ENCODE results near the gene KIAA1217.

KIAA1217 gene

DNA sequence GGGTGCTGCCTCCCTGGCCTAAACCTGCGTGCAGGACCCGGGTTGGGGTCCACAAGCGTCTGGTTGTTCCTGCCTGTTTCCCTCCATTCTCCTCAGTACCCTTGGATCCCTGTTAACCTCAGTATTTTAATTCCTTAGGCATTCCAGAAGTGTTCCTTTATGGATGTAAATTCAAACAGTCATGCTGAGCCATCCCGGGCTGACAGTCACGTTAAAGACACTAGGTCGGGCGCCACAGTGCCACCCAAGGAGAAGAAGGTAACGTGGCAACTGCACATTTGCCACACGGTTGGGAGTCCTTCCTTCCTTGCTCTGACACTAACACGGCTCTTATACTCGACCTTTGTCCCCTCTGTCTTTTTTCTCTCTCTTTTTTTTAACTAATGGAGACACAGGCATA is 327.7 kb downstream of the KIAA1217 start:
- Histone ChIP-seq H3K4me1 (ENCODE audit: insufficient read depth, low read length, poor library complexity, severe bottlenecking) (no peaks in the 10 kb centered on the region), H4K20me1 (ENCODE audit: insufficient read depth, low read length, poor library complexity, severe bottlenecking) (no peaks in the 10 kb centered on the region), H3K36me3 (ENCODE audit: insufficient read depth, low read length) (peaks cover 13% of the 10 kb centered on the region; the same call in 1 of the 2 replicates), H2AFZ (ENCODE audit: low read length) (no peak overlapping the region), H3K9me3 (ENCODE audit: insufficient read depth, low read depth, low read length) (no peaks in the 10 kb centered on the region), H3K4me2 (ENCODE audit: low read depth, low read length, poor library complexity, severe bottlenecking) (no peak overlapping the region), H3K79me2 (ENCODE audit: insufficient read depth, low read length) (no peaks in the 10 kb centered on the region), H3F3A (ENCODE audit: low read depth) (no peaks in the 10 kb centered on the region), H3K9ac (ENCODE audit: low read depth, low read length, poor library complexity, severe bottlenecking) (no peak overlapping the region), H3K9me2 (replicated peaks; ENCODE audit: low read depth, low read length) (no peaks in the 10 kb centered on the region), H3K27me3 (ENCODE audit: insufficient read depth, low read length, poor library complexity, severe bottlenecking) (no peaks in the 10 kb centered on the region), H3K4me3 (ENCODE audit: low read length, poor library complexity, severe bottlenecking) (no peak overlapping the region)
- TF ChIP-seq, protein P1, sequence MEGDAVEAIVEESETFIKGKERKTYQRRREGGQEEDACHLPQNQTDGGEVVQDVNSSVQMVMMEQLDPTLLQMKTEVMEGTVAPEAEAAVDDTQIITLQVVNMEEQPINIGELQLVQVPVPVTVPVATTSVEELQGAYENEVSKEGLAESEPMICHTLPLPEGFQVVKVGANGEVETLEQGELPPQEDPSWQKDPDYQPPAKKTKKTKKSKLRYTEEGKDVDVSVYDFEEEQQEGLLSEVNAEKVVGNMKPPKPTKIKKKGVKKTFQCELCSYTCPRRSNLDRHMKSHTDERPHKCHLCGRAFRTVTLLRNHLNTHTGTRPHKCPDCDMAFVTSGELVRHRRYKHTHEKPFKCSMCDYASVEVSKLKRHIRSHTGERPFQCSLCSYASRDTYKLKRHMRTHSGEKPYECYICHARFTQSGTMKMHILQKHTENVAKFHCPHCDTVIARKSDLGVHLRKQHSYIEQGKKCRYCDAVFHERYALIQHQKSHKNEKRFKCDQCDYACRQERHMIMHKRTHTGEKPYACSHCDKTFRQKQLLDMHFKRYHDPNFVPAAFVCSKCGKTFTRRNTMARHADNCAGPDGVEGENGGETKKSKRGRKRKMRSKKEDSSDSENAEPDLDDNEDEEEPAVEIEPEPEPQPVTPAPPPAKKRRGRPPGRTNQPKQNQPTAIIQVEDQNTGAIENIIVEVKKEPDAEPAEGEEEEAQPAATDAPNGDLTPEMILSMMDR (conservative IDR thresholded peaks at IDR 0.05; ENCODE audit: low read length): no peak
- no peak for TF ChIP-seq EZH2phosphoT487 (IDR thresholded peaks at IDR 0.05; ENCODE audit: borderline replicate concordance)

DNA sequence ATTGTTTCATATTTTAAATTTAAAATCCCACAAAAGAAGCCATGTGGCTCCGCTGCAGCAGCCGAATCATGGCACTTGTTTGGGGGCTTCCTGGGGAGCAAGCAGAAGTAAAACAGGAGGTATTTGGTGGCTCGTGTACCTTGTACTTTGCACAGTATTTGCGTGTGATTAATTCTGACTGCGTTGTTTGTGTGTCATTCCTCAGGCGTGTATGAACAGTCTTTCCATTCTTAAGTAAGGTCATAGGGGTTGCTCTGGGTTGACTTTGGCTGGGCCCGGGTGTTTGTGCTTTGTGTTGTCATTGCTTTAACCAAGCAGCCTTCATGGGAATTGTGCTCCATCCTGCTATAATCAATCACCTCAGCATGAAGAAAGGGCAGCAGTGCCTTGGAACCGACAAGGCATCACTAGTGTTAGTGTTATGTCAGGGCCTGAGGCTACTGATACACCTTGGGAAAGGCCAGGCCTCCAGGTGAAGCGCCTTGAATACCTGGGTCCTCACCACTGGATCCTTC is 332.4 kb downstream of the KIAA1217 start:
- Histone ChIP-seq H3K36me3 (ENCODE audit: insufficient read depth, low read length) (no peaks in the 10 kb centered on the region), H3K4me3 (ENCODE audit: low read length, poor library complexity, severe bottlenecking) (no peak overlapping the region), H3K27me3 (ENCODE audit: insufficient read depth, low read length, poor library complexity, severe bottlenecking) (no peaks in the 10 kb centered on the region), H3K4me1 (ENCODE audit: insufficient read depth, low read length, poor library complexity, severe bottlenecking) (no peaks in the 10 kb centered on the region), H3K9ac (ENCODE audit: low read depth, low read length, poor library complexity, severe bottlenecking) (no peak overlapping the region), H3K4me2 (ENCODE audit: low read depth, low read length, poor library complexity, severe bottlenecking) (no peak overlapping the region), H3K79me2 (ENCODE audit: insufficient read depth, low read length) (no peaks in the 10 kb centered on the region), H4K20me1 (ENCODE audit: insufficient read depth, low read length, poor library complexity, severe bottlenecking) (no peaks in the 10 kb centered on the region), H3K9me3 (ENCODE audit: insufficient read depth, low read depth, low read length) (no peaks in the 10 kb centered on the region), H3K9me2 (replicated peaks; ENCODE audit: low read depth, low read length) (no peaks in the 10 kb centered on the region), H3F3A (ENCODE audit: low read depth) (no peaks in the 10 kb centered on the region), H2AFZ (ENCODE audit: low read length) (no peak overlapping the region)
- TF ChIP-seq EZH2phosphoT487 (IDR thresholded peaks at IDR 0.05; ENCODE audit: borderline replicate concordance): no peak
- TF ChIP-seq, protein P1 (conservative IDR thresholded peaks at IDR 0.05; ENCODE audit: low read length): no peak

DNA sequence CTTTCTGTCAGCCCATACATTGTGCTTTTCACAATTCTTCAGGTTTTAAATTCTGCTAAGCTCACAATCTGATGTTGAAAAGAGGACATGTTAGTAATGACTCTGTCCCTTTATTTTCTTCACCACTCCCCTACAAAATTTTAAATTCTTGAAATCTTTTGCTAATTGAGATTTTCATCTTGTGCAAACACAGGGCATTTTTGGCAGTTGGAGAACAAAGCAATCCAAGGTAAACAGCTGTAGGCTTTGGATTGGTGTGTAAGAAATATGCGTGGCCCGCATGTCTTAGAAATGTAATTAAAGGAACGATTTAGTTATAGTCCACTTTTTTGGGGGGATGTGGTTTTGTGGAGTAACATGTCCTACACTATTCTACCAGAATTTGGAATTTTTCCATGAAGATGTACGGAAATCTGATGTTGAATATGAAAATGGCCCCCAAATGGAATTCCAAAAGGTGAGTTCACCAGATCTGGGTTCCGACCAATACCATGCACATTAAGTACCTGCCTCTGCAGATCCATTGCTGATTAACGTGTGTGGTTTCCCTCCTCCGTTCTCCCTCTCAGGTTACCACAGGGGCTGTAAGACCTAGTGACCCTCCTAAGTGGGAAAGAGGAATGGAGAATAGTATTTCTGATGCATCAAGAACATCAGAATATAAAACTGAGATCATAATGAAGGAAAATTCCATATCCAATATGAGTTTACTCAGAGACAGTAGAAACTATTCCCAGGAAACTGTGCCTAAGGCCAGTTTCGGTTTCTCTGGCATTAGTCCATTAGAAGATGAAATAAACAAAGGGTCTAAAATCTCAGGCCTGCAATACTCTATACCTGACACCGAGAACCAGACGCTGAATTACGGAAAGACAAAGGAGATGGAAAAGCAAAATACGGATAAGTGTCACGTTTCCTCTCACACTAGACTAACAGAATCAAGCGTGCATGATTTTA is 333.7 kb downstream of the KIAA1217 start:
- Histone ChIP-seq H3K9me2 (replicated peaks; ENCODE audit: low read depth, low read length) (no peaks in the 10 kb centered on the region), H3K36me3 (ENCODE audit: insufficient read depth, low read length) (no peaks in the 10 kb centered on the region), H3K9me3 (ENCODE audit: insufficient read depth, low read depth, low read length) (no peaks in the 10 kb centered on the region), H3K4me2 (ENCODE audit: low read depth, low read length, poor library complexity, severe bottlenecking) (no peak overlapping the region), H2AFZ (ENCODE audit: low read length) (no peak overlapping the region), H4K20me1 (ENCODE audit: insufficient read depth, low read length, poor library complexity, severe bottlenecking) (no peaks in the 10 kb centered on the region), H3F3A (ENCODE audit: low read depth) (no peaks in the 10 kb centered on the region), H3K4me1 (ENCODE audit: insufficient read depth, low read length, poor library complexity, severe bottlenecking) (no peaks in the 10 kb centered on the region), H3K79me2 (ENCODE audit: insufficient read depth, low read length) (no peaks in the 10 kb centered on the region), H3K27me3 (ENCODE audit: insufficient read depth, low read length, poor library complexity, severe bottlenecking) (no peaks in the 10 kb centered on the region), H3K4me3 (ENCODE audit: low read length, poor library complexity, severe bottlenecking) (no peak overlapping the region), H3K9ac (ENCODE audit: low read depth, low read length, poor library complexity, severe bottlenecking) (no peak overlapping the region)
- TF ChIP-seq EZH2phosphoT487 (IDR thresholded peaks at IDR 0.05; ENCODE audit: borderline replicate concordance): no peak
- TF ChIP-seq, protein P1 (conservative IDR thresholded peaks at IDR 0.05; ENCODE audit: low read length): no peak
